ENCODE results near the gene SBNO1.
"Not testable (repeated sequence)": the region's sequence is repeated elsewhere in the genome, so short reads cannot be mapped to it uniquely, and the experiment has no call there.

SBNO1 gene

DNA sequence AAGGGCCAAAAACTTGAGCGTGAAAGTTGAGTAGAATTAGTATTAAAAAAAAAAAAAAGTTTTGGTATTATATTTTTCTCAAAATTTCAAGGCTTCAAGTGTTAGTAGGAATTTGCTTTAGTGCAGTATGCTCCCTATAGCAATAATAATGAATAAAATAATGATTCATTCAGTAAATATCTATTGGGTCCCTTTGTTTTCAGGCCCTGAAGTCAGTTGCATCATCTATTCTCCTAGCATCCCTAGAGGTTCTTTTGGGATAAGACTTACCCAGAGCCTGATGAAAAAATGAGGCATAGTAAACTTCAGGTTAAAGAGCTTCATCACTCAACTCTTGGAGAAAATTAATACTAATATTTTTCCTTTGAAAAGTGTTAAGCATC is 20.3 kb upstream of the SBNO1 start:
- no peak for TF ChIP-seq ZFX (IDR thresholded peaks at IDR 0.05)
- TF ChIP-seq, protein P1, sequence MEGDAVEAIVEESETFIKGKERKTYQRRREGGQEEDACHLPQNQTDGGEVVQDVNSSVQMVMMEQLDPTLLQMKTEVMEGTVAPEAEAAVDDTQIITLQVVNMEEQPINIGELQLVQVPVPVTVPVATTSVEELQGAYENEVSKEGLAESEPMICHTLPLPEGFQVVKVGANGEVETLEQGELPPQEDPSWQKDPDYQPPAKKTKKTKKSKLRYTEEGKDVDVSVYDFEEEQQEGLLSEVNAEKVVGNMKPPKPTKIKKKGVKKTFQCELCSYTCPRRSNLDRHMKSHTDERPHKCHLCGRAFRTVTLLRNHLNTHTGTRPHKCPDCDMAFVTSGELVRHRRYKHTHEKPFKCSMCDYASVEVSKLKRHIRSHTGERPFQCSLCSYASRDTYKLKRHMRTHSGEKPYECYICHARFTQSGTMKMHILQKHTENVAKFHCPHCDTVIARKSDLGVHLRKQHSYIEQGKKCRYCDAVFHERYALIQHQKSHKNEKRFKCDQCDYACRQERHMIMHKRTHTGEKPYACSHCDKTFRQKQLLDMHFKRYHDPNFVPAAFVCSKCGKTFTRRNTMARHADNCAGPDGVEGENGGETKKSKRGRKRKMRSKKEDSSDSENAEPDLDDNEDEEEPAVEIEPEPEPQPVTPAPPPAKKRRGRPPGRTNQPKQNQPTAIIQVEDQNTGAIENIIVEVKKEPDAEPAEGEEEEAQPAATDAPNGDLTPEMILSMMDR (conservative IDR thresholded peaks at IDR 0.05), result no peak
- peak overlapping the region; percentile 87 for H3K27ac ChIP-seq

DNA sequence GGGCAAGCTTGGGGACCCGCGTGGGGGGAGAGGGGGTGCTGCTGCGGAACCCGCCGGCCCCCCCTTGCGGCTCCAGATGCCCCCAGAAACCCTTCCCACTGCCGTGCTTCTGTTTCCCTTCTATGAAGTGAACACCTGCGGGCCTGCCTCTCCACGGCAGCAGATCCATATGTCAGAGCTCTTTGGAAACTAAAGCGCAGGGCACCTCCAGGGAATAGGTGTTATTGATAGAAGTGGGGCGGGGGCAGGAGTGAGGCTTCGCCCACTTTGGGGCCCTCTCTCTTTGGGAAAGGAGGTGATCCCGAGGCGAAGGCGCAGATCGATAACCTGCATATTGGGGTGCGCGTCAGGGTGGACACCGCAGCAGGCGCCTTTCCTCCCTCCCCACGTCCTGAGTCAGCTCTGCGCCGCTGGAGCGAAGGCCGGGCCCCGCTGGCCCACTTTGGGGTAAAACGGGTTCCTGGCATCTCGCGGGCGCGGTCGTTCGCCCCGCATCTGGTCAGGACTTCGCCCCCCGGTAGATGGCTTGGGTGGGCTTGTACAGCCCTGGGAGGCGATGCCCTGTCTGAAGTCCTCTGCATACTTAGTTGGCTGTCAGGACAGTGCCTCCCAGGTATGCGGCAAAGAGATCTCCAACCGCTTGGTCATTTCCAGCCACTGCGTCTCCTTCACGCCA is 19.8 kb upstream of the SBNO1 start:
- H3K27ac ChIP-seq, result peak overlapping the region; percentile 87
- peak; percentile 42; the same call in 1 of the 2 replicates for TF ChIP-seq ZFX (IDR thresholded peaks at IDR 0.05)
- TF ChIP-seq, protein P1 (conservative IDR thresholded peaks at IDR 0.05), result no peak

DNA sequence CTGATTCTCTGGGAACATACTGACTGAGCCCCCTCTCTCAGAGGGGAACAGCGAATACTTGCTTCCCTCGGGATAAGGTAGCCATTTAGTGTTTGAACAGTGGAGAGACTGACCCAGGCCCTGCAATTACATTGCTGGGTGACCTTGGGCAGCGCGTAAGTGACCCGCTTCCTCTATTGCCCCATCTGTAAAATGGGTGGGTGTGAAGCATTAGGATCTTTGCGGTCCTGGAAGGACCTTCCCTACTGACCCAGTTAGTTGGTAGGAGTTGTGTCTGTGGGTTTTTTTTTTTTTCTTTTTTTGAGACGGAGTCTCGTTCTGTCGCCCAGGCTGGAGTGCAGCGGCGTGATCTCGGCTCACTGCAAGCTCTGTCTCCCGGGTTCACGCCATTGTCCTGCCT is 18.0 kb upstream of the SBNO1 start:
- TF ChIP-seq, protein P1 (conservative IDR thresholded peaks at IDR 0.05), result no peak
- TF ChIP-seq ZFX (IDR thresholded peaks at IDR 0.05), result no peak
- H3K27ac ChIP-seq, result peak overlapping the region; percentile 87

DNA sequence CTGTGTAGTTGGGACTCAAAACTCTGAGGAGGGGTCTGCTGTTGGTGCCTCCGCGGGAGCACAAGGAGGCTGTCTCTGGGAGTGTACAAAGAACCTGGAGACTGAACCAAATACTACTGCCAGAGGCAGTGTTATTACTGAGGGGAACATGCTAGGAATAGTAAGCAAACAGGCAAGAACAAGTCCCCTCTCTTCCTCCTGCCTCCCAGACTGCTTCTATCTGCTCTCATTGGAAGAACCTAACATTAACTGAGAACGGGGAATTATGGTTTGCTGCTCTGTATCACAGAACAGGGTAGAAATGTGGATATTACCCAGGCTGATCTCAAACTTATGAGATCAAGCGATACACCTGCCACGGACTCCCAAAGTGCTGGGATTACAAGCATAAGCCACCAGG is 14.7 kb upstream of the SBNO1 start:
- H3K27ac ChIP-seq, result peak overlapping the region; percentile 50
- no peak for TF ChIP-seq ZFX (IDR thresholded peaks at IDR 0.05)
- TF ChIP-seq, protein P1 (conservative IDR thresholded peaks at IDR 0.05), result no peak

DNA sequence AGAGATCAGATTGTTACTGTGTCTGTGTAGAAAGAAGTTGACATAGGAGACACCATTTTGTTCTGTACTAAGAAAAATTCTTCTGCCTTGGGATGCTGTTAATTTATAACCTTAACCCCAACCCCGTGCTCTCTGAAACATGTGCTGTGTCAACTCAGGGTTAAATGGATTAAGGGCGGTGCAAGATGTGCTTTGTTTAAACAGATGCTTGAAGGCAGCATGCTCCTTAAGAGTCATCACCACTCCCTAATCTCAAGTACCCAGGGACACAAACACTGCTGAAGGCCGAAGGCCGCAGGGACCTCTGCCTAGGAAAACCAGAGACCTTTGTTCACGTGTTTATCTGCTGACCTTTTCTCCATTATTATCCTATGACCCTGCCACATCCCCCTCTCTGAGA is 7.8 kb upstream of the SBNO1 start:
- H3K27ac ChIP-seq, result not testable (repeated sequence)

DNA sequence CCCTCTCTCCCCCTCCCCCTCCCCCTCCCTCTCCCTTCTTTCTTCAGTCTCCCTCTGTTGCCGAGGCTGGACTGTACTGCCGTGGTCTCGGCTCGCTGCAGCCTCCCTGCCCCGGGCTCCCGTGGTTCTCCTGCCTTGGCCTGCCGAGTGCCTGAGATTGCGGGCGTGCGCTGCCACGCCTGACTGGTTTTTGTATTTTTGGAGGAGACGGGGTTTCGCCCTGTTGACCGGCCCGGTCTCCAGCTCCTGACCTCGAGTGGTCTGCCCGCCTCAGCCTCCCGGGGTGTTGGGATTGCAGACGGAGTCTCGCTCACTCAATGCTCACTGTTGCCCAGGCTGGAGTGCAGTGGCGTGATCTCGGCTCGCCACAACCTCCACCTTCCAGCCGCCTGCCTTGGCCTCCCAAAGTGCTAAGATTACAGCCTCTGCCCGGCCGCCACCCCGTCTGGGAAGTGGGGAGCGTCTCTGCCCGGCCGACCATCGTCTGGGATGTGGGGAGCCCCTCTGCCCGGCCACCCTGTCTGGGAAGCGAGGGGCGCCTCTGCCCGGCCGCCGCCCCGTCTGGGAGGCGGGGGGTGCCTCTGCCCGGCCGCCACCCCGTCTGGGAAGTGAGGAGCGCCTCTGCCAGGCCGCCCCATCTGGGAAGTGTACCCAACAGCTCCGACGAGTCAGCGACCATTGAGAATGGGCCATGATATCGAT is 7.2 kb upstream of the SBNO1 start:
- not testable (repeated sequence) for H3K27ac ChIP-seq

DNA sequence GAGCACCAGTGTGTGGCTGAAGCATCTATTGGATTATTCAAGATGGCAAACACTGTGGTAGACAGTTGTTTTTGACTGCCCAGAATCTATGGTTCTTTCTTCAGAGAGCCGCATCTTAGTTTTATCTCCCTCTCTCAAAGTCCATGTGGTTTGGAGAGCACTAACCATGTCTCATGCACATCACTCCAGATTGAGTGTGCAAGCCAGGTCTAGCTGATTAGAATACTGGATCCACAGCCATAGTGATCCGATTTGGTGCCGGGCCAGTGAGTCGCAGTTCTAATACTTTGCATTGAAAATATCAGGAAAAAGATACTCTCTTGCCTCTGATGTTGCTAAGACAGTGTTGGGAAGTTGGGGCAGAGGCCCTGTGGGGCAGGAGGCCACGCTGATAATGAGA is 4.6 kb upstream of the SBNO1 start:
- H3K27ac ChIP-seq, result no peak overlapping the region
- no peak for TF ChIP-seq ZFX (IDR thresholded peaks at IDR 0.05)
- TF ChIP-seq, protein P1 (conservative IDR thresholded peaks at IDR 0.05), result no peak

DNA sequence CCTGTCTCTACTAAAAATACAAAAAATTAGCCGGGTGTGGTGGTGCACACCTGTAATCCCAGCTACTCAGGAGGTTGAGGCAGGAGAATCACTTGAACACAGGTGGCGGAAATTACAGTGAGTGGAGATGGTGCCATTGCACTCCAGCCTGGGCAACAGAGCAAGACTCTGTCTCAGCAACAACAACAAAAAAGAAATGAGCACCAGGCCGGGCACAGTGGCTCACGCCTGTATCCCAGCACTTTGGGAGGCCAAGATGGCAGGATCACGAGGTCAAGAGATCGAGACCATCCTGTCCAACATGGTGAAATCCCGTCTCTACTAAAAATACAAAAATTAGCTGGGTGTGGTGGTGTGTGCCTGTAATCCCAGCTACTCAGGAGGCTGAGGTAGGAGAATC is 3.8 kb upstream of the SBNO1 start:
- H3K27ac ChIP-seq, result not testable (repeated sequence)

DNA sequence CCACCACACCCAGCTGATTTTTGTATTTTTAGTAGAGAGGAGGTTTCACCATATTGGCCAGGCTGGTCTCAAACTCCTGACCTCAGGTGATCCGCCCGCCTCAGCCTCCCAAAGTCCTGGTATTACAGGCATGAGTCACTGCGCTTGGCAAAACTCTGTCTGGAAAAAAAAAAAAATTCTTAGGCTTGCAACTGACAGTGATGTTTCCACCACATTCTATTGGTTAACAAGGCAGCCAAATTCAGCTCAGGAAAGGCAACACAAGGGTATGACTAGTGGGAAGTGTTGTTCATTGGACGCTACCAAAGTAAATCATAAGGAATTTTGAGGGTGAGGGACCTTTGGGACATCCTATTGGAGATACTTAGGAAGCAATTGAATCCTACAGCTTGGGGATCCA is 2.9 kb upstream of the SBNO1 start:
- no peak overlapping the region for H3K27ac ChIP-seq
- TF ChIP-seq ZFX (IDR thresholded peaks at IDR 0.05), result no peak
- TF ChIP-seq, protein P1 (conservative IDR thresholded peaks at IDR 0.05), result no peak

Data from C4-2B (cell line).